Fibroblast of mammary gland (primary cell): ENCODE data around the gene OR10H3.
"Not testable (repeated sequence)": the region's sequence is repeated elsewhere in the genome, so short reads cannot be mapped to it uniquely, and the experiment has no call there.

Experiments
- DNase-seq: peaks from one replicate; pipeline ENCODE4 v3.0.0-alpha.2; 2010; ENCODE audit warnings: low read depth
- H3K4me3 ChIP-seq: 2 replicates; pipeline ENCODE4 v1.5.1; 2011; ENCODE audit warnings: low read depth, mild to moderate bottlenecking, low read length, moderate library complexity; ENCODE audit not compliant: control insufficient read depth
- CTCF ChIP-seq: conservative IDR thresholded peaks from 2 replicates; pipeline ENCODE4 v1.5.1; 2011; ENCODE audit warnings: low read depth, low read length, inconsistent platforms; ENCODE audit not compliant: control insufficient read depth, insufficient read depth

OR10H3 gene

DNA sequence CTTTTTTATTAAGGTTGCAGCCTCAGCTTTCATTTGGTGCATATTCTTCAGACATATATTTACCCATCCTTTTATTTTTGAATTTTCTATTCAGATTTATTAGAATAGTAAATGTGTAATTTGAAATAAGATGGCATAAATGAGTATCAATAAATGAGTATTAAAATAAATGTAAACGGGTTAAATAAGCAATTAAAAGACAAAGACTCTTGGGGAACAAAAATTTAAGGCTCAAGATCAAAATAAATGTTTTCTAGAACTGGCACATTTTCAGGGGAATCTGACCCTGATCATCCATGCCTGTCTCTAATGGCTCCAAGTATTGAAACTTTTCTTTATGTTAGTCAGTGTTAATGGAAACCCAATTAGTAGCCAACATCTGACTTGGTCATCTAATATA is 3.0 kb downstream of the OR10H3 start:
- TF ChIP-seq CTCF = no peak
- DNase-seq = no peak
- H3K4me3 ChIP-seq = no peak overlapping the region

- TF ChIP-seq CTCF = no peak
- H3K4me3 ChIP-seq = no peak overlapping the region
These were observed 10.5 kb downstream of the OR10H3 start for GRCh38 chr19:15748239-15748638.

DNA sequence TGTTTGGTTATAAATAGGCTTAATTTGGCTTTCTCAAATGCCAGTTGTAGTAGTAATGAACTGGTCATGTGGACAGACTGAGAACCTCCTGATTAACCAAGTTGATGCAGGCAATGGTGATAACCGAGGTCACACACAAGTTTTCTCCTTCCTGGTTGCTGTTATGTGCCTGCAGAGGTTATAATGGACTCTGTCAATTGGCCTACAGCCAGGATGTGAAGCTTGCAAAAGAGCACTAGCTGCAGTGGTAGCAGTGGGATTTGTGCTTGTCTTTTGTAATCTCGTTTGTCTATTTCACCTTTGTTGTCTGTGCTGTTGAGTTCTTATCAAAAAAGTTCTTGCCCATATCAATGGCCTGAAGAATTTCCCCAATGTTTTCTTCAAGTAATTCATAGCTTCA is 20.6 kb downstream of the OR10H3 start:
- no peak overlapping the region for H3K4me3 ChIP-seq
- TF ChIP-seq CTCF = no peak
- no peak for DNase-seq

More at GRCh38 chr19:15748239-15748638, 10.5 kb downstream of the OR10H3 start:
- no peak for DNase-seq

DNA sequence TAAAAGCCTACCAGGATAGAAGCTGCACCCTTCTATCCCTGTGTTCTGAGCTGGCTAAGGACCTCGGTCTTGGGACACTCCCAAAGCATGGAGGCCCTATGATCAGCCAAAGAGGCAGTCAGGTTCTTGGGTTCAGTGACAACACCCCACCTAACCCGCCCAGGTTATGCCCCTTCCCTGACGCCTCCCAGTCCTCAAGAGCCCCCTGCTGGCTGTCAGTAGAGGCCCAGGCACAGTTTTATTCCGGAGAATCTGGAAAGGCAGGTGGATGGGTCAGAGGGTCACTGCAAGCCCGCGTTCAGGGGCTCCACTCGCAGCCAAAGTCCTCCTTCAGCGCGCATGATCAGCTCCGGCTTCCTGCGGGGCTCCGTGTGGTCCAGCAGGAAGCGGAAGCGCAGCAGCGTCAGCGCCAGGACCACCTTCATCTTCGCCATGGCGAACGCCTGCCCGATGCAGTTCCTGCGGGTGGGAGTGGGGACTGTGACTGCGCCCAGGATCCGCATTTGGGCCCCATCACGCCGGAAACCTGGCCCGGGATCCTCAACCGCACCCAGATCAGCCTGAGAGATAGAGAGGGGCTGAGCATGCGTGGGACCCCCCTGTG is 22.3 kb downstream of the OR10H3 start:
- TF ChIP-seq CTCF = no peak
- H3K4me3 ChIP-seq = no peak overlapping the region
- DNase-seq = no peak

DNA sequence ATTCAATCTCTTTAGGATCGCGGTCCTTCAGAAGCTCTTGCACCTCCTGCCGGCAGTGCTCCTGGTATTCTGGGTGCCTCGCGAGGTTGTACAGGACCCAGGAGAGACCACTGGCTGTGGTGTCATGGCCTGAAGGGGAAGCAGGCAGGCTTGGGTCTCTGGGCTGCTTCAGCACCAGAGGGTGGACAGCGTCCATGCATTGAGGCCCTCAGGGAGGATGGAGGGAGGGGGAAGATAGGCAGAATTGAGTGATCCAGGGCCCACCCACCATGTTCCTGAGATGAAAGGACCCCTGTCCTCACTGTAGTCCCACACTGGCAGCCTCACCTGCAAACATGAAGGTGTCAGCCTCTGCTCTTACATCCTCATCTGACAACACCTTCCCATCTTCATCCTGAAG is 31.8 kb downstream of the OR10H3 start:
- no peak overlapping the region for H3K4me3 ChIP-seq
- TF ChIP-seq CTCF = no peak
- no peak for DNase-seq

DNA sequence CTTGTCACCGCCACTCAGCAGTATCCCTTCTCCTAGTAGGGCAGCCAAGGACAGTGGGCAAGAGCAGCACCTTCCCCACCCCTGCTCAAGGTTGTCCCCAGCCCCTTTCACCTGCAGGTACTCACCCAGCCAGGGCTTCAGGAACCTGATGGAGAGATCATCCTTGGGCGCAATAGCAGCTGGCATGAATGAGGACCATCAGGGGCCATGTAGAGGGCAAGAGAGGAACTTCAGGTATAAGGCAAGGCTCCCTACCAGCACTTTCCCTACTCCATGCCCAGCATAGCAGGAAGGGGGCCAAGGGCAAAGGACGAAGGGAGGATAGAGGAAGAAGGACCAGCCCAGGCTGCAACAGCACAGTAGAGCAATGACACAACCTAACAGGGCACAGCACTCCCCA is 36.4 kb downstream of the OR10H3 start:
- H3K4me3 ChIP-seq, DNase-seq: not testable (repeated sequence)

DNA sequence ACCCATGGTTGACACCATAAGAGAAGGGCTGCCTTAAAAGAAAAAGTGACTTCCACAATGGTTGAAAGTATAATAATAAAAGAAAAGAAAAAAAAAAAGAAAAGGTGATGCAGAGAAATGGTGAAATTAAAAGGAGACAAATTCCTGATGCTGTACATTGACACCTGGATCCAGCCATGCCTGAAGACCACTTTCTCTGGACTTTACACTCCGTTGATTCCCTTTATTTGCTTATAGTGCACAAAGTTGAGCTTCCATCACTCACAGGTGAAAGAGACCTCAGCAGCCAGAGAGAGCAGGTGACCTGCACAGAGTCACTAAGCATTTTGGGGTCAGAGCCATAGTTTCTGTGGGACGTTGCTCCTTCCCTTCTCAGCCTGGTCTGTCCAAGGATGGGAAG is 37.5 kb downstream of the OR10H3 start:
- no peak for DNase-seq
- no peak overlapping the region for H3K4me3 ChIP-seq
- TF ChIP-seq CTCF = no peak
